Raji (cell line): Measurements from ENCODE around the gene HIRA.

Experiments
- POLR2A ChIP-seq: IDR thresholded peaks from 2 replicates; pipeline ENCODE4 v1.6.1; 2011; ENCODE audit warnings: low read depth, low read length, control low read depth; ENCODE audit not compliant: insufficient read depth

Gene HIRA

DNA sequence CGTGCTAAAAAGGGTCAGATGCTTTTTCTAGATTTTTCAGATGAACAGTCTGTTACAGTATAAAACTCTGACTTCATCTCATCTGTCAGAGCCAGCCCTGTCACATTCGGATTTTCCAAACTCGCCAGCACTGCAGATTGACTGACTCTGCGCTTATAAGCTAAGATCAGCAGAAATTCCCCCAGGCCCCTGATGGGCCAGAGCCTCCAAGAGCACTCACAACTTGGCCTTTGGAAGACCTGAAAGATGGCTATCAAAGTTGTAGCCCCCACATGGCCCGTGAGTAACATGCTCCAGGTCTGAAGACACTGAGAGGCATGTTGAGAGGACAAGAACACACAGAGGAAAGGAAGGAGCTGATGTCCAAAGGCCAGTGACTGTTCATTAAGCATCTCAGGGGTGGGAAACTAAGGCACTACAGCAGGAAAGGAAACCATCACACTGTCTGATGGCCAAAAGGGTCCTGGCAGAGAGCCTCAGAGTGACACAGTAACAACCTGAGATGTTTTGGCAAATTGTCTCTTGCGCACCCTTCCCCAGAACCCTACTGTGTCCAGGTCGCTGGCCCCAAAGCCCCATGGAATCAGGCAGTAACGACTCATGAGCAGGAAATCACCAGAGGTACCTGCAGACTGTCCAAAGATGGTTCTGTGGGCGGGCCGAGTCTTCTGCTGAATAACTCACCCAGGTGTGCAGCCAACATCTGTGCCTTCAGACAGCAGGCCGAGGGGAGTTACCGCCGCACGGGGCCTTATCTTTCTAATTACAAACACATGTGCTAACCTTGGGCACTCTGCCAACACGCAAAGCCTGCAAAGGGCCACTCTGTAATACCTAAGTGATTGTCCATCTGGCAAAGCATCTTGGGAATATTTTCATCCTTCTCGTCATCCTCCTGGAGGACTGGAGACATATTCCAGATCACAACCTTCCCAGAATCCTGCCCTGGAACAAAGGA lies 23.6 kb downstream of the HIRA start:
- TF ChIP-seq POLR2A = no peak

DNA sequence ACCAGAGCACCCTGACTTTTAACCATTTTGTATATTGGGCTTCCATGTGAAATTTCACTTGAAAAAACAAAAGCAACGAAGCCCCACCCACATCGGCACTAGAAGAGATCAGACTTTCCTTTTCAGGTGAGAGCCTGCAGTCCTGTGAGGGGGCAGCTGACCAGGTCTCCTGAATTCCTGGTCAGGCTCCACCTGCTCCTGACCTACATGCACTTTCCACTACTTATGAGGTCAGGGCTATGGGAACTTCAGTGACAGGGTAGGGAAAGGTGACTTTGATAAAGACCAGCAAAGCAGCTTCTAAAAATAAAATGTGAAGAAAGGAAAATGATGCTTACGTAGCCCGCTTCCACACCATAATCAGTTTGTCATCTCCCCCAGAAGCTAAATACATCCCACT lies 24.7 kb downstream of the HIRA start:
- TF ChIP-seq POLR2A = no peak

GRCh38 chr22:19406281-19406811 lies 25.2 kb downstream of the HIRA start:
- no peak for TF ChIP-seq POLR2A

- no peak for TF ChIP-seq POLR2A
Observed at GRCh38 chr22:19405652-19406051, 25.9 kb downstream of the HIRA start.

- TF ChIP-seq POLR2A = no peak
Observed at GRCh38 chr22:19405133-19405532, 26.4 kb downstream of the HIRA start.

- no peak for TF ChIP-seq POLR2A
Observed at GRCh38 chr22:19404676-19405075, 26.9 kb downstream of the HIRA start.

GRCh38 chr22:19402642-19403191 lies 28.8 kb downstream of the HIRA start:
- TF ChIP-seq POLR2A = no peak

- TF ChIP-seq POLR2A = no peak
Observed at GRCh38 chr22:19401483-19401882, 30.1 kb downstream of the HIRA start.

DNA sequence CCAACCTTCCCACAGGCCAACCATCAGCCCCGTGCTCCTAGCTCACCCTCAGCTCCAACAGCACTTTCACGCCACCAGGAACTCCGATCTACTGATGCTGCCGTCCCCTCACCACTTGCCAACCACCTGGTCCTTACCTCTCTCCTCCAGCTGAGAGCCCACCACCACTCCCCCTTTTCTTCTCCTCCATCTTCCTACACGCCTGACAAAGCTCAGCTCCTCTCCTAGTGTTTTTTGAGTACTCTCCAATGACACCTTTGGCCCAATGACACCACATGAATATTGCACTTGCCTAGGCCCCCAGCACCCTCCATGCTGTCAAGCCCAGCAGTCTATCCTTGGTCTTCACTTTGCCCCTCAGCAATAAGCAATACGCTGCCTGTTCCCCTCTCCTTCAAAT lies 30.7 kb downstream of the HIRA start:
- TF ChIP-seq POLR2A = no peak

GRCh38 chr22:19398652-19399051 lies 32.9 kb downstream of the HIRA start:
- no peak for TF ChIP-seq POLR2A

DNA sequence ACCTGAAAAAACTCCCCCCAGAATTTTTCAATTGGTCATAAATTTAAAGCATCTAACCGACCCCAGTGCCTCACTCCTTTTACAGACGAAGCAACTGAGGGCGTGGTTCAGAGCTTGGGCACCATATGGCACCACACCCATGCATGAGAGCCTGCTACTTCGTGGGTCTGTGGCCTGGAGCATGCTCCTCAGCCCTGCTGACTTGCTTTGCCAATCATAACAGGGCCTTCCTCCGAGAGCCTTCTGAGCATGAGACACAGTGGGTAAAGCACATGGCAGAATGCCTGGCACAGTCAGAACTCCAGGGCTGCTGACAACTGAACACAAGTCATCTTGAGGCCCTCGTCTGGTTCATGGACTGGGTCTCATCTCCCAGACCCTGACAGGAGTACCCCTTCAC lies 33.3 kb downstream of the HIRA start:
- no peak for TF ChIP-seq POLR2A

- no peak for TF ChIP-seq POLR2A
Observed at GRCh38 chr22:19397734-19398104, 33.8 kb downstream of the HIRA start.

DNA sequence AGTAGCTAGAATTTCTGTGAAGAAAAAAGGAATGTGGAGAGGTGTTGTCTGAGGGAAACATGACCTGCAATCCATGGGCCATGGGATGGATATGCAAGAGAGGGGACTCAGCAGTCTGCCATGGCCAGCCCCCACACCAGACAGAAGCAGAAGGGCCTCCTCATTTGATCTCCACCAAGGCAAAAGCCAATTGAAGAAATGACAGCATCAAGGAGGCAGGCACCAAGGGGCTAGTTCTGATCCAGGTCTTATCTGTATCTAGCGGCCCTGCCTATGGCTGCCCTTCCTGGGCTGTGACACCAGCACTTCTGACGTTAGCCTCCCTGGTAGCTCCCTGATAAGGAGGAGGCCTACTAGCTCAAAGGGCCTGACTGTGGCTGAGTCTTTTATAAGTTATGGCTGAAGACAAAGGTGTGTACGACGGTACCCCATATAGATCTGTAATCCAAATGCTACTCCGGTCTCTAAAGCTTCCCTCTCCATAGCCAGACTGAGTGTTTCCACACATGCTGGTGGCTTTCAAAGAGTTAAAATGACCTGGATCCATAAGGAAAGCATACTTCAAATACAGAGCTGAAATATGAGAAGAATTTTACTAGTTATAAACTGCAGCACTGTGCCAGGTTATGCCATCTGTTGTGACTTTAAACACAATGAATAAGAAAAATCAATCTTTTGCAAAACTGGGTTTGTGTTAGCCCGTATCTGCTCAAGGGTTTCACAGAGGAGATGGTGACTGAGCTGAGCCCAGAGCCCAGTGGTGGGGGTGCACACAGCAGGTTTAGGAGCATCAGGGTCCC lies 34.4 kb downstream of the HIRA start:
- TF ChIP-seq POLR2A = no peak

DNA sequence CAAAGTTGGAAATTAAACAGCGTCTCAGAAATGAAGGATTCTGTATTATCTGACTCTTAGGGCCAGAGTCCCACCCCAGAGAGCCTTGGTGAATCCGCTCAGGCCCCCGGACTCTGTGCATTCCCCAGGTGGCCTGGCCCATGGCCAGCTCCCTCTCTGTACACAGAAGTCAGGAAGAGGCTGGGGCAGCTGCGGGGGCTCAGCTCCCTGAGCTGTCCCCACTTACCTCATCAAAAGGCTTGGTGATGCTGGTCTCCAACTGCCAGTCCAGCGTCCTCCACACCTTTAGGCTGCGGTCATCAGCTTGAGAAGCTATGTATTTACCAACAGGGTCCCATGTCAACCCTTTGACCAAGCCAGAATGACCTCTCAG lies 35.0 kb downstream of the HIRA start:
- no peak for TF ChIP-seq POLR2A

GRCh38 chr22:19395276-19395675 lies 36.3 kb downstream of the HIRA start:
- no peak for TF ChIP-seq POLR2A
